Measurements from ENCODE around the gene CSRNP3.

DNA sequence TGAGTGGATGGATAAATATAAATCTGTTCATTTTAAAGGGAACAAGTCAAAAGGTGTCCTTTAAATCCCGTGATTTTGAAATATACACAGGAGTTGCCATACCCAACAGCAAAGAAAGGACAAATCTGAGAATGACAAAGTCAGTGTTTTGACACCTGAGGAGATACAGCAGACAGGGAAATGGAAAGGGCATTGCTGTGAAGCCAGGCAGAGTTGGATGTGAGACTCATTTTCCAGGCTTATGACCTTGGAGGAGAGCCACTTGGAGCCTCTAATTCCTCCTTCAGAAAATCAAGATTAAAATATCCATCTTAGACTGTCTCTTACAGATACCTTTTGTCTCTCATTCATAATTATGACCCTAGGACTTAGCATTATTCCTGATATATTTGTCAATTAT is 170.0 kb downstream of the CSRNP3 start:
- no peak for TF ChIP-seq EZH2 (IDR thresholded peaks at IDR 0.05; ENCODE audit: low read length)
- TF ChIP-seq, protein P1, sequence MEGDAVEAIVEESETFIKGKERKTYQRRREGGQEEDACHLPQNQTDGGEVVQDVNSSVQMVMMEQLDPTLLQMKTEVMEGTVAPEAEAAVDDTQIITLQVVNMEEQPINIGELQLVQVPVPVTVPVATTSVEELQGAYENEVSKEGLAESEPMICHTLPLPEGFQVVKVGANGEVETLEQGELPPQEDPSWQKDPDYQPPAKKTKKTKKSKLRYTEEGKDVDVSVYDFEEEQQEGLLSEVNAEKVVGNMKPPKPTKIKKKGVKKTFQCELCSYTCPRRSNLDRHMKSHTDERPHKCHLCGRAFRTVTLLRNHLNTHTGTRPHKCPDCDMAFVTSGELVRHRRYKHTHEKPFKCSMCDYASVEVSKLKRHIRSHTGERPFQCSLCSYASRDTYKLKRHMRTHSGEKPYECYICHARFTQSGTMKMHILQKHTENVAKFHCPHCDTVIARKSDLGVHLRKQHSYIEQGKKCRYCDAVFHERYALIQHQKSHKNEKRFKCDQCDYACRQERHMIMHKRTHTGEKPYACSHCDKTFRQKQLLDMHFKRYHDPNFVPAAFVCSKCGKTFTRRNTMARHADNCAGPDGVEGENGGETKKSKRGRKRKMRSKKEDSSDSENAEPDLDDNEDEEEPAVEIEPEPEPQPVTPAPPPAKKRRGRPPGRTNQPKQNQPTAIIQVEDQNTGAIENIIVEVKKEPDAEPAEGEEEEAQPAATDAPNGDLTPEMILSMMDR (optimal IDR thresholded peaks at IDR 0.05 in 1 of 3, IDR thresholded peaks at IDR 0.05 in 1 of 3, conservative IDR thresholded peaks at IDR 0.05 in 1 of 3; ENCODE audit: extremely low read depth in 1 of 3, insufficient read depth in 2 of 3, low read length in 3 of 3), result no peak
